H9 (cell line): ENCODE measurements around the gene GUCY1A1. TPM values are rescaled to one million over a fixed set of nuclear protein-coding genes. Genes with fewer than 3 reads are reported as not detected.

ENCODE experiments used
- DNase-seq: peaks from one replicate; pipeline ENCODE4 v3.0.0-alpha.2; 2017
- H2AFZ ChIP-seq: one replicate; pipeline ENCODE4 v1.6.1; 2013; ENCODE audit warnings: mild to moderate bottlenecking, low read length, control low read depth, moderate library complexity
- H2AK5ac ChIP-seq: 2 replicates; pipeline ENCODE4 v1.6.1; 2013; ENCODE audit warnings: low read length, control low read depth, mixed read lengths; ENCODE audit not compliant: insufficient read length
- H2BK120ac ChIP-seq: one replicate; pipeline ENCODE4 v1.6.1; 2013; ENCODE audit warnings: low read depth, mild to moderate bottlenecking, low read length, control low read depth, inconsistent platforms; ENCODE audit not compliant: poor library complexity, severe bottlenecking
- H2BK12ac ChIP-seq: 2 replicates; pipeline ENCODE4 v1.6.1; 2013; ENCODE audit warnings: low read length, control low read depth, mixed read lengths, low read depth; ENCODE audit not compliant: insufficient read length
- H2BK15ac ChIP-seq: 2 replicates; pipeline ENCODE4 v1.6.1; 2013; ENCODE audit warnings: low read depth, low read length, control low read depth
- H2BK20ac ChIP-seq: one replicate; pipeline ENCODE4 v1.6.1; 2013; ENCODE audit warnings: low read depth, mild to moderate bottlenecking, low read length, control low read depth, inconsistent platforms; ENCODE audit not compliant: poor library complexity, severe bottlenecking
- H2BK5ac ChIP-seq: 2 replicates; pipeline ENCODE4 v1.6.1; 2013; ENCODE audit warnings: low read length, control low read depth, mixed read lengths; ENCODE audit not compliant: insufficient read length
- H3K14ac ChIP-seq: 2 replicates; pipeline ENCODE4 v1.6.1; 2013; ENCODE audit warnings: low read length, control low read depth; ENCODE audit not compliant: insufficient read depth
- H3K18ac ChIP-seq: 2 replicates; pipeline ENCODE4 v1.6.1; 2013; ENCODE audit warnings: low read depth, mild to moderate bottlenecking, mixed read lengths, low read length, control low read depth; ENCODE audit not compliant: insufficient read length
- H3K23ac ChIP-seq: 2 replicates; pipeline ENCODE4 v1.6.1; 2013; ENCODE audit warnings: low read length, control low read depth, mixed read lengths, low read depth; ENCODE audit not compliant: insufficient read length
- H3K23me2 ChIP-seq: 2 replicates; pipeline ENCODE4 v1.6.1; 2013; ENCODE audit warnings: low read depth, mild to moderate bottlenecking, mixed read lengths, low read length, control low read depth; ENCODE audit not compliant: insufficient read length, poor library complexity, severe bottlenecking
- H3K27ac ChIP-seq: 2 replicates; pipeline ENCODE4 v1.5.1; 2013; ENCODE audit warnings: low read length, control low read depth, mixed read lengths, low read depth; ENCODE audit not compliant: insufficient read length
- H3K27me3 ChIP-seq: 2 replicates; pipeline ENCODE4 v1.6.1; 2013; ENCODE audit warnings: low read length, control low read depth, inconsistent platforms; ENCODE audit not compliant: insufficient read depth
- H3K4ac ChIP-seq: 2 replicates; pipeline ENCODE4 v1.6.1; 2013; ENCODE audit warnings: low read depth, mild to moderate bottlenecking, control low read depth, inconsistent platforms, low read length, moderate library complexity
- H3K4me1 ChIP-seq: 2 replicates; pipeline ENCODE4 v1.6.1; 2013; ENCODE audit warnings: low read length, control low read depth, inconsistent platforms; ENCODE audit not compliant: insufficient read depth
- H3K4me2 ChIP-seq: 2 replicates; pipeline ENCODE4 v1.6.1; 2013; ENCODE audit warnings: low read length, control low read depth, mixed read lengths; ENCODE audit not compliant: insufficient read length, insufficient read depth
- H3K56ac ChIP-seq: 2 replicates; pipeline ENCODE4 v1.6.1; 2013; ENCODE audit warnings: low read depth, mild to moderate bottlenecking, mixed read lengths, low read length, control low read depth; ENCODE audit not compliant: insufficient read length
- H3K79me1 ChIP-seq: 2 replicates; pipeline ENCODE4 v1.6.1; 2013; ENCODE audit warnings: low read depth, mild to moderate bottlenecking, moderate library complexity, low read length, control low read depth, inconsistent platforms; ENCODE audit not compliant: insufficient read depth, poor library complexity, severe bottlenecking
- H3K79me2 ChIP-seq: 2 replicates; pipeline ENCODE4 v1.6.1; 2013; ENCODE audit warnings: low read length, control low read depth, inconsistent platforms; ENCODE audit not compliant: insufficient read depth
- H3K9ac ChIP-seq: 2 replicates; pipeline ENCODE4 v1.6.1; 2013; ENCODE audit warnings: low read length, control low read depth, mixed read lengths; ENCODE audit not compliant: insufficient read length; ENCODE audit errors: extremely low read depth
- H3K9me3 ChIP-seq: one replicate; pipeline ENCODE4 v1.6.1; 2013; ENCODE audit warnings: low read depth, low read length, inconsistent platforms; ENCODE audit not compliant: control insufficient read depth
- H3T11ph ChIP-seq: one replicate; pipeline ENCODE4 v1.6.1; 2013; ENCODE audit warnings: mild to moderate bottlenecking, low read length, control low read depth, inconsistent platforms
- H4K20me1 ChIP-seq: one replicate; pipeline ENCODE4 v1.6.1; 2013; ENCODE audit not compliant: control insufficient read depth, insufficient read length, insufficient read depth
- H4K5ac ChIP-seq: 2 replicates; pipeline ENCODE4 v1.6.1; 2013; ENCODE audit warnings: low read depth, mild to moderate bottlenecking, mixed read lengths, low read length, control low read depth; ENCODE audit not compliant: insufficient read length
- H4K8ac ChIP-seq: replicated peaks from 2 replicates; pipeline ENCODE4 v1.6.1; 2013; ENCODE audit warnings: low read length, control low read depth, mixed read lengths, low read depth; ENCODE audit not compliant: insufficient read length
- H4K91ac ChIP-seq: 2 replicates; pipeline ENCODE4 v1.6.1; 2013; ENCODE audit warnings: low read depth, mild to moderate bottlenecking, moderate library complexity, mixed read lengths, low read length, control low read depth; ENCODE audit not compliant: insufficient read length
- H3K27ac Mint-ChIP-seq, 3 experiments: 2 replicates in 2 of 3; 3 replicates in 1 of 3; pipeline ENCODE4 v1.8.0; 2020 to 2021; ENCODE audit warnings: mixed read lengths in 3 of 3, mild to moderate bottlenecking in 1 of 3, moderate library complexity in 1 of 3
- H3K27me3 Mint-ChIP-seq: 2 replicates; pipeline ENCODE4 v1.8.0; 2021; ENCODE audit warnings: low read depth, mild to moderate bottlenecking, moderate library complexity, mixed read lengths
- H3K36me3 Mint-ChIP-seq, 3 experiments: 2 replicates in 2 of 3; 3 replicates in 1 of 3; pipeline ENCODE4 v1.8.0; 2020 to 2021; ENCODE audit warnings: low read depth in 3 of 3, mixed read lengths in 3 of 3; ENCODE audit not compliant: insufficient read depth in 1 of 3
- H3K4me1 Mint-ChIP-seq, 2 experiments: 2 replicates each; pipeline ENCODE4 v1.8.0; 2020; ENCODE audit warnings: mixed read lengths in 2 of 2
- H3K4me3 Mint-ChIP-seq, 2 experiments: 2 replicates in 1 of 2; 3 replicates in 1 of 2; pipeline ENCODE4 v1.8.0; 2020 to 2021; ENCODE audit warnings: mild to moderate bottlenecking in 2 of 2, mixed read lengths in 2 of 2, moderate library complexity in 1 of 2
- H3K9me3 Mint-ChIP-seq, 2 experiments: 2 replicates in 1 of 2; 3 replicates in 1 of 2; pipeline ENCODE4 v1.8.0; 2020; ENCODE audit warnings: mild to moderate bottlenecking in 2 of 2, mixed read lengths in 2 of 2, moderate library complexity in 1 of 2
- CTCF ChIP-seq: fragments of 200-600 bp; sonication (generic); conservative IDR thresholded peaks from 3 replicates; pipeline ENCODE4 v1.8.0; 2021; ENCODE audit warnings: antibody characterized with exemption, mild to moderate bottlenecking
- WGBS: extraction: QIAGEN DNeasy Blood & Tissue Kit; methylation state at CpG from one replicate; pipeline ENCODE4 v1.1.7; 2013; ENCODE audit warnings: missing lambda C conversion rate, low lambda C conversion rate, mixed read lengths; ENCODE audit not compliant: insufficient read length; ENCODE audit errors: extremely low coverage; 5-methylcytosine and 5-hydroxymethylcytosine counted together
- total RNA-seq: library from RNA; stranded (reverse); gene quantifications from 2 replicates; pipeline ENCODE4 v1.2.1, GENCODE V29; 2021

Gene GUCY1A1
- total RNA-seq, 1 experiment from 2014 or later = not detected

- H3K27me3 ChIP-seq = no peaks in the 10 kb centered on the region
- H3K4me3 Mint-ChIP-seq = no peak overlapping the region
- no peak overlapping the region for H4K8ac ChIP-seq
- H2BK120ac ChIP-seq = no peak overlapping the region
- H3K56ac ChIP-seq = no peak overlapping the region
- no peaks in the 10 kb centered on the region for H3K9me3 ChIP-seq
- H2BK12ac ChIP-seq = no peak overlapping the region
- no peak overlapping the region for H3K27ac ChIP-seq
- H3K4me1 Mint-ChIP-seq = no peaks in the 10 kb centered on the region
- no peak overlapping the region for H2BK20ac ChIP-seq
- no peaks in the 10 kb centered on the region for H3K4me1 ChIP-seq
- peaks cover 1% of the 10 kb centered on the region; the same call in 1 of the 2 replicates for H3K27me3 Mint-ChIP-seq
- no peak overlapping the region for H2AK5ac ChIP-seq
- no peak overlapping the region for H3K14ac ChIP-seq
- no peak for DNase-seq
- H3K4me2 ChIP-seq = no peak overlapping the region
- no peak overlapping the region for H3K18ac ChIP-seq
- no peak for TF ChIP-seq CTCF
- no peak overlapping the region for H4K5ac ChIP-seq
- H4K91ac ChIP-seq = no peak overlapping the region
- H3T11ph ChIP-seq = no peak overlapping the region
- no peak overlapping the region for H2AFZ ChIP-seq
- H3K9ac ChIP-seq = no peak overlapping the region
- no peak overlapping the region for H2BK15ac ChIP-seq
- H3K27ac Mint-ChIP-seq = no peak overlapping the region
- no peaks in the 10 kb centered on the region for H3K79me1 ChIP-seq
- no peaks in the 10 kb centered on the region for H3K9me3 Mint-ChIP-seq
- H2BK5ac ChIP-seq = no peak overlapping the region
- no peak overlapping the region for H3K4ac ChIP-seq
- no peaks in the 10 kb centered on the region for H3K79me2 ChIP-seq
- H3K23ac ChIP-seq = no peak overlapping the region
- no peaks in the 10 kb centered on the region for H3K23me2 ChIP-seq
- no peaks in the 10 kb centered on the region for H3K36me3 Mint-ChIP-seq
- H4K20me1 ChIP-seq = no peaks in the 10 kb centered on the region
- no CpG with 5 or more reads among the region's 2 CpGs for WGBS
These were observed 71.9 kb downstream of the GUCY1A1 start for GRCh38 chr4:155738548-155738947.
